ENCODE results near the gene RAB44.

The RAB44 gene

GRCh38 chr6:36743538-36744303, 46.1 kb downstream of the RAB44 start:
- H3K27ac Mint-ChIP-seq: peak overlapping the region; percentile 41

GRCh38 chr6:36744304-36744673, 46.7 kb downstream of the RAB44 start:
- H3K4me3 Mint-ChIP-seq: no peak overlapping the region
- peak overlapping the region; percentile 41 for H3K27ac Mint-ChIP-seq
- intact Hi-C loops (cut with micrococcal nuclease): no loop called here
- H3K36me3 Mint-ChIP-seq (ENCODE audit: low read depth): no peaks in the 10 kb centered on the region
- peaks cover 32% of the 10 kb centered on the region for H3K27me3 Mint-ChIP-seq
- H3K9me3 Mint-ChIP-seq: peaks cover 13% of the 10 kb centered on the region
- peaks cover 28% of the 10 kb centered on the region for H3K4me1 Mint-ChIP-seq (ENCODE audit: low read depth)

More at GRCh38 chr6:36743538-36744303, 46.1 kb downstream of the RAB44 start:
- H3K27me3 Mint-ChIP-seq: peaks cover 32% of the 10 kb centered on the region
- intact Hi-C loops (cut with micrococcal nuclease): no loop called here
- H3K4me1 Mint-ChIP-seq (ENCODE audit: low read depth): peaks cover 28% of the 10 kb centered on the region
- no peaks in the 10 kb centered on the region for H3K36me3 Mint-ChIP-seq (ENCODE audit: low read depth)
- H3K9me3 Mint-ChIP-seq: peaks cover 7% of the 10 kb centered on the region
- no peak overlapping the region for H3K4me3 Mint-ChIP-seq

GRCh38 chr6:36745283-36745682, 47.7 kb downstream of the RAB44 start:
- H3K4me1 Mint-ChIP-seq (ENCODE audit: low read depth): peaks cover 23% of the 10 kb centered on the region
- H3K36me3 Mint-ChIP-seq (ENCODE audit: low read depth): no peaks in the 10 kb centered on the region
- H3K4me3 Mint-ChIP-seq: no peak overlapping the region
- H3K27ac Mint-ChIP-seq: no peak overlapping the region
- H3K9me3 Mint-ChIP-seq: peaks cover 18% of the 10 kb centered on the region
- peaks cover 28% of the 10 kb centered on the region for H3K27me3 Mint-ChIP-seq
- intact Hi-C loops (cut with micrococcal nuclease): no loop called here

GRCh38 chr6:36745836-36746235, 48.2 kb downstream of the RAB44 start:
- Mint-ChIP-seq H3K36me3 (ENCODE audit: low read depth) (no peaks in the 10 kb centered on the region), H3K4me3 (no peak overlapping the region), H3K9me3 (peaks cover 22% of the 10 kb centered on the region), H3K4me1 (ENCODE audit: low read depth) (peaks cover 18% of the 10 kb centered on the region), H3K27me3 (peaks cover 24% of the 10 kb centered on the region), H3K27ac (no peak overlapping the region)
- intact Hi-C loops (cut with micrococcal nuclease): no loop called here

- peaks cover 18% of the 10 kb centered on the region for H3K4me1 Mint-ChIP-seq (ENCODE audit: low read depth)
- H3K27me3 Mint-ChIP-seq: peaks cover 22% of the 10 kb centered on the region
- H3K36me3 Mint-ChIP-seq (ENCODE audit: low read depth): no peaks in the 10 kb centered on the region
- H3K9me3 Mint-ChIP-seq: peaks cover 22% of the 10 kb centered on the region
- intact Hi-C loops (cut with micrococcal nuclease): no loop called here
- no peak overlapping the region for H3K27ac Mint-ChIP-seq
- H3K4me3 Mint-ChIP-seq: no peak overlapping the region
Observed at GRCh38 chr6:36746251-36746650, 48.6 kb downstream of the RAB44 start.

- no peaks in the 10 kb centered on the region for H3K36me3 Mint-ChIP-seq (ENCODE audit: low read depth)
- H3K27ac Mint-ChIP-seq: no peak overlapping the region
- intact Hi-C loops (cut with micrococcal nuclease): no loop called here
- H3K4me3 Mint-ChIP-seq: no peak overlapping the region
- H3K4me1 Mint-ChIP-seq (ENCODE audit: low read depth): peaks cover 36% of the 10 kb centered on the region
- H3K9me3 Mint-ChIP-seq: peaks cover 22% of the 10 kb centered on the region
- H3K27me3 Mint-ChIP-seq: peaks cover 12% of the 10 kb centered on the region
Observed at GRCh38 chr6:36749829-36750489, 52.3 kb downstream of the RAB44 start.

GRCh38 chr6:36751091-36751490, 53.5 kb downstream of the RAB44 start:
- H3K4me3 Mint-ChIP-seq: no peak overlapping the region
- no peaks in the 10 kb centered on the region for H3K36me3 Mint-ChIP-seq (ENCODE audit: low read depth)
- no peak overlapping the region for H3K27ac Mint-ChIP-seq
- intact Hi-C loops (cut with micrococcal nuclease): no loop called here
- peaks cover 22% of the 10 kb centered on the region for H3K9me3 Mint-ChIP-seq
- peaks cover 14% of the 10 kb centered on the region for H3K27me3 Mint-ChIP-seq
- H3K4me1 Mint-ChIP-seq (ENCODE audit: low read depth): peaks cover 46% of the 10 kb centered on the region

GRCh38 chr6:36751833-36752186, 54.2 kb downstream of the RAB44 start:
- intact Hi-C loops (cut with micrococcal nuclease): no loop called here
- no peak overlapping the region for H3K4me3 Mint-ChIP-seq

GRCh38 chr6:36752187-36752885, 54.7 kb downstream of the RAB44 start:
- Mint-ChIP-seq H3K27me3 (peaks cover 9% of the 10 kb centered on the region), H3K9me3 (peaks cover 22% of the 10 kb centered on the region), H3K36me3 (ENCODE audit: low read depth) (no peaks in the 10 kb centered on the region), H3K27ac (peak overlapping the region; percentile 77), H3K4me3 (no peak overlapping the region), H3K4me1 (ENCODE audit: low read depth) (peaks cover 59% of the 10 kb centered on the region)
- intact Hi-C loops (cut with micrococcal nuclease): no loop called here

More at GRCh38 chr6:36751833-36752186, 54.2 kb downstream of the RAB44 start:
- Mint-ChIP-seq H3K27me3 (peaks cover 11% of the 10 kb centered on the region), H3K36me3 (ENCODE audit: low read depth) (no peaks in the 10 kb centered on the region), H3K4me1 (ENCODE audit: low read depth) (peaks cover 54% of the 10 kb centered on the region), H3K27ac (peak overlapping the region; percentile 77), H3K9me3 (peaks cover 22% of the 10 kb centered on the region)

- intact Hi-C loops (cut with micrococcal nuclease): no loop called here
- Mint-ChIP-seq H3K9me3 (peaks cover 22% of the 10 kb centered on the region), H3K36me3 (ENCODE audit: low read depth) (no peaks in the 10 kb centered on the region), H3K27ac (peak overlapping the region; percentile 77), H3K27me3 (peaks cover 9% of the 10 kb centered on the region), H3K4me3 (no peak overlapping the region), H3K4me1 (ENCODE audit: low read depth) (peaks cover 64% of the 10 kb centered on the region)
Observed at GRCh38 chr6:36752886-36753506, 55.4 kb downstream of the RAB44 start.

GRCh38 chr6:36753671-36754405, 56.2 kb downstream of the RAB44 start:
- H3K9me3 Mint-ChIP-seq: peaks cover 13% of the 10 kb centered on the region
- H3K27me3 Mint-ChIP-seq: peaks cover 9% of the 10 kb centered on the region
- no peaks in the 10 kb centered on the region for H3K36me3 Mint-ChIP-seq (ENCODE audit: low read depth)
- H3K27ac Mint-ChIP-seq: peak overlapping the region; percentile 77
- no peak overlapping the region for H3K4me3 Mint-ChIP-seq
- intact Hi-C loops (cut with micrococcal nuclease): no loop called here
- H3K4me1 Mint-ChIP-seq (ENCODE audit: low read depth): peaks cover 70% of the 10 kb centered on the region

GRCh38 chr6:36754582-36755434, 57.2 kb downstream of the RAB44 start:
- Mint-ChIP-seq H3K4me1 (ENCODE audit: low read depth) (peaks cover 77% of the 10 kb centered on the region), H3K9me3 (peaks cover 8% of the 10 kb centered on the region), H3K4me3 (no peak overlapping the region), H3K36me3 (ENCODE audit: low read depth) (no peaks in the 10 kb centered on the region), H3K27ac (peak overlapping the region; percentile 77), H3K27me3 (peaks cover 9% of the 10 kb centered on the region)
- intact Hi-C loops (cut with micrococcal nuclease): loop anchor here (5.0 kb wide), 1 partner anchor 68 kb away; no protein-coding TSS in a partner anchor
